ENCODE data around the gene KIF1C. TPM values are rescaled to one million over a fixed set of nuclear protein-coding genes. Genes with fewer than 3 reads are reported as not detected.
A peak's percentile ranks its signal among the peaks of the same experiment; 100 is the strongest.

The KIF1C gene
- total and polyA plus RNA-seq, 9 of the 15 experiments (the other 6 are each of a cell fraction or from before 2014, with no cell fraction given): 0.38 to 68.4 (median 25.1) TPM

DNA sequence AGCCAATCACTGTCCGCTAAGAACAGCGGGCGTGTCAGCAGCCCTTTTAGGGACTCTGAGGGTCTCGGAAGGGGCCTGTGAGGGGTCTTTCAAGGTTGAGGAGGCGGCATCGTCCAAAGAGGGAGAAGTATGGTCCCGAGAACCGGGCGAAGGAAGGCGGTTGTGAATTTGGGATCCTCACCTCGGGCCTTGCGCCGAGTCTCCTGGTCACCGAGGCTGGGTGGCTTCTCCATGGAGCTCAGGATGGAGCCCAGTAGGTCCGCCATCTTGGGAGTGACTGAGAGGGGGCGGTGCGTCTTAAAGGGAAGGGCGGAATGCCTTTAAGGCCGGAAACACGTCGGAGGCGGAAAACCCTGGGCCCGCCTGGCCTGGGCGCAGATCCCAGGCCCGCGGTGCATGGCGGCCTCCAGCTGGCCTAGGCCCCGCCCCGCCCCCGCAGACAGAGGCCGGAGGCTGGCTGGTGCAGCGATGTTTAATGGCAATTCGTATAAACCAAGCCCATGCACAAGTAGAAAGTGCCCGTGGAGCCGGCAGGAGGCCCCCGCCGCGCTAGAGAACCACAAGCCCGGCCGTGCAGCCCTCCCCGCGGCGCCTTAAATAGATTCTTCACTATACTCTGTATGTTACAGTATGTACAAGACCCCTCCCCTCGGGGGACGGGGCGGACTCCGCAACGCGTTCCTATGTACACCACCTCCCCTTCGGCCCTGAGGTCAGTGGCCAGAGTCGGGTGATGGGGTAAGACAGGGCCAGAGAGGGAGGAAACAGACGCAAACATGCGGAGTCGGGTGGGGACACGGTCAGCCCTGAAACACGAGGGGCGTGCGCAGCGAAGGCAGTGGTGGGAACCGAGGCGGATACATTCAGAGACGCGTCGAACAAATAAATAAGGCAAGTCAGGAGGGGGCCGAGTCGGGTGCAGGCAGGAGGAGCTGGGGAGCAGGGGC, 29.9 kb upstream of the KIF1C start, which contains the start of gene SPAG7 (continued):
- TF ChIP-seq E2F8 (IDR thresholded peaks at IDR 0.05; ENCODE audit: low read depth, partially characterized antibody) (peak; percentile 53), ZFP36 (IDR thresholded peaks at IDR 0.05; ENCODE audit: low read depth, low read length, partially characterized antibody) (no peak), MYC (IDR thresholded peaks at IDR 0.05; ENCODE audit: low read depth, low read length) (peak; percentile 66), MYC (CRISPR knock-in tag; IDR thresholded peaks at IDR 0.05; ENCODE audit: borderline replicate concordance, low read depth) (no peak), ATF1 (CRISPR knock-in tag; IDR thresholded peaks at IDR 0.05) (no peak), ATF1 (tag; IDR thresholded peaks at IDR 0.05) (peak; percentile 67), NR2C1 (IDR thresholded peaks at IDR 0.05) (no peak), NR2C1 (tag; IDR thresholded peaks at IDR 0.05) (0 out of 2 replicates have a peak, but pooled peaks have one; percentile 27), ZNF655 (CRISPR knock-in tag; IDR thresholded peaks at IDR 0.05) (no peak), RBBP5 (IDR thresholded peaks at IDR 0.05; ENCODE audit: borderline replicate concordance, insufficient read depth, low read length, poor library complexity, severe bottlenecking) (peak; percentile 26), REST (IDR thresholded peaks at IDR 0.05; ENCODE audit: borderline replicate concordance) (peak; percentile 73), REST (CRISPR knock-in tag; IDR thresholded peaks at IDR 0.05; ENCODE audit: low read depth) (no peak), NFIC (IDR thresholded peaks at IDR 0.05) (peak; percentile 27; the same call in 1 of the 2 replicates), PHF20 (IDR thresholded peaks at IDR 0.05; ENCODE audit: partially characterized antibody) (peak; percentile 72)

Measured in K562 (cell line).